Measurements from ENCODE around the gene DBI. TPM values are rescaled to one million over a fixed set of nuclear protein-coding genes. Genes with fewer than 3 reads are reported as not detected.
"Not testable (repeated sequence)": the region's sequence is repeated elsewhere in the genome, so short reads cannot be mapped to it uniquely, and the experiment has no call there.

DBI gene
- total RNA-seq, 1 experiment from 2014 or later = 214 TPM

DNA sequence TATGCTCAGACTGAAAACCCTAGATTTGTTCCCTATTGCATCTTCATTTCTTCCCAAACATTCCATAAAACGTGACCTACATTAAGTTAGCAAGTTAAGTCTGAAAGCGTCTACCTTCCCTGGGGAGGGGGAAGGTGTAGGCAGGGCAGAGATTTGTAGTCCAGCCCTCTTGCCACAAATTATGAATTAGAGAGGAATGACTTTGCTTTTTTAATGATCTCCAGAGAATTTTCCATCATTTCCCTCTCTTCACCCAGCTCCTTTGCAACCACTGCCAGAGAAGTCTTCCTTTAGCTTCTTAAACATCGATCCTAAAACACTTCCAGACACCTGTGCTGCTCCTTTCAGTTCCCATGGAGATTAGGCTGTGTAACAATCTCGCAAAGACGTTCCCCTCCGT lies 1.3 kb upstream of the DBI start:
- no peak for DNase-seq (ENCODE audit: low read depth)

DNA sequence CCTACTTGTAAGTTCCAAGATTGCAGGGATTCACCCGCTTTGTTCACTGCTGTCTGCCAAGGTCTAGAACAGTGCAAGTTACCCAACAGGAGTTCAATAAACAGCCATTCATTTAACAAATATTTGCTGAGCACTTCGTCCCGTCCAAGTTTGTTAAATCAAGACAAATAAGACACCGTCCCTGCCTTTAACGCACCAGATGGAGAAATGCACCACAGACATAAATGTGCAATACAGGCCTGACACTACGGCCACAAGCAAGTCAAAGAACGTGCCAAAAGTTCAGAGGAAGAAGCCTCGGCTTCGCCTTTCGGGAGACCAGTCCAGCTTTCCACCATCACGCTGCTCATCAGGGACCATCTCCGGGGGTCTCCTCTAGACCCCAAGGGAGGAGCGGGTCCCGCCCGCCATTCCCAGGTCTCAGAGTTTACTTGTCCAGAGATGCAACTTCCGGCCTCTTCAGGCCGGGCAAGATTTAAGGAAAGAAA lies 572 bp upstream of the DBI start:
- no peak for DNase-seq (ENCODE audit: low read depth)

- DNase-seq (ENCODE audit: low read depth) = peak; percentile 39
These were observed 809 bp downstream of the DBI start for GRCh38 chr2:119367472-119368099.

- DNase-seq (ENCODE audit: low read depth) = no peak
These were observed 3.1 kb downstream of the DBI start for GRCh38 chr2:119369845-119370244.

DNA sequence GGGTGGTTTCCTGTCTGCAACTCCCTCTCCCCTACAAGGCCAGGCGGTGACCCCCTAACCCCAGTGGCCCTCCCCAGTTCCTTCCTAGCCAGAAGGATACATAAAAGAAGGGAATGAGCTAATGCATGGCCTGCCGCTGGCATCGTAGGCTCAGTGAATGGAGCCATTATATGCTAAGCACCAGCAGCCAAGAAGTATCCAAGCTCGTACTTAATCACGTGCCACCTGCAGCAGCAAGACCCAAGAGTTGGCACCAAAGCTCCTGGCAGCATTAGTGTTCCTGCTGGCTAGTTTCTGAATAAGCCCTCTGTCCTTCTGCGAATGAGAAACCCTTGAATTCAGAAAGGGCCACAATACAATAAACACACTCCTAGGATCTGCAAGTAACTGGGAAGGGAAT lies 4.3 kb downstream of the DBI start:
- no peak for DNase-seq (ENCODE audit: low read depth)

GRCh38 chr2:119372778-119373568 lies 6.2 kb downstream of the DBI start:
- no peak for DNase-seq (ENCODE audit: low read depth)

DNA sequence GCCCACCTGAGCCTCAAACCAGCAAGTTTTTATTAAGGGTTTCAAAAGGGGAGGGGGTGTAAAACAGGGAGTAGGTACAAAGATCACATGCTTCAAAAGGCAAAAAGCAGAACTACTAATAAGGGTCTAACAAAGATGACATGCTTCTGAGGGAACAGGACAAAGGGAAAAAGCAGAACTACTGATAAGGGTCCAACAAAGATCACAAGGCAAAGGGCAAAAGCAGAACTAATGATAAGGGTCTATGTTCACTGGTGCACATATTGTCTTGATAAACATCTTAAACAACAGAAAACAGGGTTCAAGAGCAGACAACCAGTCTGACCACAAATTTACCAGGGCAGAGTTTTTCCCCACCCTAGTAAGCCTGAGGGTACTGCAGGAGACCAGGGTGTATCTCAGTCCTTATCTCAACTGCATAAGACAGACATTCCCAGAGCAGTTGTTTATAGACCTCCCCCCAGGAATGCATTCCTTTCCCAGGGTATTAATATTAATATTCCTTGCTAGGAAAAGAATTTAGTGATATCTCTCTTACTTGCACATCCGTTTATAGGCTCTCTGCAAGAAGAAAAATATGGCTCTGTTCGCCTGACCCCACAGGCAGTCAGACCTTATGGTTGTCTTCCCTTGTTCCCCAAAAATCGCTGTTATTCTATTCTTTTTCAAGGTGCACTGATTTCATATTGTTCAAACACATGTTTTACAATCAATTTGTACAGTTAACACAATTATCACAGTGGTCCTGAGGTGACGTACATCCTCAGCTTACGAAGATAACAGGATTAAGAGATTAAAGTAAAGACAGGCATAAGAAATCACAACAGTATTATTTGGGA lies 7.3 kb downstream of the DBI start:
- not testable (repeated sequence) for DNase-seq (ENCODE audit: low read depth)

DNA sequence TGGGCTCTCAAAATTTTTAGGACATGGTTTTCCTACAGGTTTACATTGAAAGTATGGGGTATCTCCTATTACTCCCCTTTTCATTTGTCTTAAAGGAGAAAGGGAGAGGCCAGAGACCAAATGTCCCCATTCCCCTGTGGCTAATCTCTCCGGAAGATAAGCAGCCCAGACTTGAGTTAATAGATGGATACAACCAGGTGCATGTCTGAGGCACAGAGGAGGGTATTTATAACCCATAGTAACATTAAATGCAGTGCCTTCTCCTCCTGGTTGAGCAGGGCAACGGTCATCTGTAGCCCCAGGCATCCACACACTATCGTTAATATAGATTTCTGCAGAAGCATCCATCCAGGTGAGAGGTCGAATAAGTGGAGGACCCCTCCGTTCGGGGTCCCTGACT lies 9.6 kb downstream of the DBI start:
- not testable (repeated sequence) for DNase-seq (ENCODE audit: low read depth)

DNA sequence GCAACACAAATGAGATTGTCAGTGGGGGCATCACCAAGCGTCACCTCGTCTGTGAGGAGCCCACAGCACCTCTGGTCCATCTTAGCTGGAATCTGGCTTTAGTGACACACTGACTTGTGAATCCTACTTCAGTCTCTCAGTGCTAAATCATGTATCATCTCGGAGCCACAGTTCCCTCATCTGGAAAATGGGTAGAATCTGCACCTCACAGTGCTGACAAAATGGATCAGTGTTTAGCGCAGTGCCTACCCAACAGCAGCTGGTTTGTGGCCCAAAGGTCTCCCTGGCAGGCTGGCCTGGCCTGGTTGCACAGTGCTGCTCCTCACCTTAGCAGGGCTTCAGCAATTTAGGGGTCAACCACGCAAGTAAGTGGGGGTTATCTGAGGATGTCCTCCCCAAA lies 10.0 kb downstream of the DBI start:
- no peak for DNase-seq (ENCODE audit: low read depth)

DNA sequence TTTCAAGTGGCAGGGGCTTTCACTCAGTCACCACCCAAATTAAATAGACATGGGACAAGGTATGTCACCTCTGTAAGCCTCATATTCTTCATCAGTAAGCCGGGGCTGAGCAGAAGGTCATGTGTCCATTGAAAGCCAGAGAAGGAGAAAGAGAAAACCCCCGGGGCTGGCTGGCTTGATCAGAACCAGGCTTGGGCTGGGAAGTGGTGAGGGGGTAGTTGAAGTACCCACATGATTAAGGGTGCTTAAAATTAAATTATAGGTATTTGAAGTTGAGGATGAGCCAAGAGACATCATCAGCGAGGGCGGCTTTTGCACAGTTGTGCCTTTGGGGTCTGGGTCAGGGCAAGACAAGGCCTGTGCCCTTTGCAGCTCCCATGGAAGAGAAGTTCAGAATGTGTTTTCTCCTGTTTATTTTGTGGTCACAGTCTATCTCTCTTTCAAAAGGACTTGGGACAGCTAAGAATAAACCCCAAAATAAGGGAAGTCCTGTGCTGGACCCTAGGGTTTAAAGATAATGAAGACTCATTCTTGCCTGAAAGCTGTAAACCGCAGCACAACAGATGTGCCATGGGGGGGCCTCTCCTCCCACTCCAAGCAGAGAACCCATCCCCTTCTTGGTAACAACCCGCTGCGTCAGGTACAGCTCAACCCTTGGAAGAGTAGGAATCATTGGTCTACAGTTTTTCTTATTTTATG lies 10.7 kb downstream of the DBI start:
- DNase-seq (ENCODE audit: low read depth) = no peak

- DNase-seq (ENCODE audit: low read depth) = no peak
These were observed 11.2 kb downstream of the DBI start for GRCh38 chr2:119377993-119378345.

DNA sequence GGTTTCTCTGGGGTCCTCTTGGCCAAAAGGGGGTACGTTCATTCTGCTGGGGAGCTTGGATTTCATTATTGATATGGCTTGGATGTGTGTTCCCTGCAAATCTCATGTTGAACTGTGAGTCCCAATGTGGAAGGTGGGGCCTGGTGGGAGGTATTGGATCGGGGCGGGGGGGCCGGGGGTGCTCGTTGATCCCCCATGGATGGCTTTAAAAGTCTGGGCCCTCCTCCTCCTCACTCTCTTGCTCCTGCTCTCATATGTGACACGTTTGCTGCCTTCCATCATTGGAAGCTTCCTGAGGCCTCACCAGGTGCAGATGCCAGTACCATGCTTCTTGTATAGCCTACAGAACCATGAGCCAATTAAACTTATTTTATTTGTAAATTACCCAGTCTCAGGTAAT lies 11.8 kb downstream of the DBI start:
- no peak for DNase-seq (ENCODE audit: low read depth)

DNA sequence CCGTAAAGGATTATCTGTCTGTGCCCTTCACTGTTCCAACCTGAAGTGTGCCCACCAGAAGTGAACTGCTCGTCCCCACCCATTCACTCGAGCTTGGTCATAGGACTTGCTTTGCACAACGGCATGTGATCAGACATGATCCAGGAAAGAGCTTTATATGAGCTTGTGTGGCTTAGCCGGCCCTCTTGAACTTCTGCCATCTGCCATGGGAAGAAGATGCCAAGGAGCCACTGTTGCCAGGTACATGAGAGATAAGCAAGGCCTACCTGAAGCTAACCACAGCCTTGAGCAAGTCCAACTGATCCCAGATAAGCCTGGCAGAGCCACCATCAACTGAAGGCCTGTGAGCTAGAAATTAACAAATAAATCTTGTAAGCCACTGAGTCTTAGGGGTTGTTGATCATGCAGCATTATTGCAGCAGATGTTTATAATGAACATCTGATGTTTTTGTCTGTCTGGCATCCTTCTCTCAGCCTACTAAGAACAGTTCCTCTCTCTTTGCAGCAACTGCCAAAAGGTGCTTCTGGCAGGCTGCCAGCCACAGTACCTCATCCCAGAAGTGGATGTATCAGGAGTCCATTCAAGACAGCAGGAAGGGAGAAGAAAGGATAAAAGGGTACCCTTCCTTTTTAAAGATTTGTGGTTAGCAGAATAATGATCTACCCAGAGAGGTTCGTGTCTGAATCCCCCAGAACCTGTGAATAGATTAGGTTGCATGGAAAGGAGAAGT lies 16.8 kb downstream of the DBI start:
- no peak for DNase-seq (ENCODE audit: low read depth)

DNA sequence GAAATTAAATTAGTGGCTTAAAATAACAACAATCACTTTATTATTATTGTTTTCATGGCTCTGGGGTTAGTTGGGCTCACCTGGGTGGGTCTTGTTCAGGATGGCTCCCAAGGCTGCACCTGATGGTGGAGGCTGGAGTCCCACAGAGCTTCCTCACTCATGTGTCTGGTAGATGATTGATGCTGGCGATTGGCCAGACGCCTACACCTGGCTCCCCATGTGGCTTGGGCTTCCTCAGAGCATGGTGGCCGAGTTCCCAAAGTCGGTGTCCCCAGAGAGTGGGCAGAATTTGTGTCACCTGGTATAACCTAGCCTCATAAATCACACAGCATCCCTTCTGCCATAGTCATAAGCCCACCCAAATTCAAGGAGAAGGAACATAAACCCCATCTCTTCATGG lies 18.2 kb downstream of the DBI start:
- no peak for DNase-seq (ENCODE audit: low read depth)

DNA sequence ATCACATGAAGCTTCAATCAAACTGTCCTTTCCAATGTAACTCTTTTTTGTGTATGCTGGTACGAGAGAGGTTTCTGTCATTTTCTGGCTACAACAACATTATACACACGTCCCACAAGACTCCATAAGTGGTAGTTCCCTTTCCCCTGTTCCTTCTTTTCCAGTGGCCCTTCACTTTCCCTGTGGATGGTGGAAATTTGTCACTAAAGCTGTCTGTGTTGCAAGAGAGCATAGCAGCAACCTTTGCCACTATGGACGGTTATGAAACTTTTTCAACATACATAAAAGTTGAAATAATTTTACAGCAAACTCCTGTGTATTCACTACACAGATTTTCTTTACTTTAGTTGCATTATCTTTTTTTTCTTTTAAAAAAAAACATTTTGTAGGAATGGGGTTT lies 18.7 kb downstream of the DBI start:
- DNase-seq (ENCODE audit: low read depth) = no peak

GRCh38 chr2:119387381-119388129 lies 20.8 kb downstream of the DBI start:
- DNase-seq (ENCODE audit: low read depth) = peak; percentile 84

- DNase-seq (ENCODE audit: low read depth) = peak; percentile 57
These were observed 23.0 kb downstream of the DBI start for GRCh38 chr2:119389615-119390306.

DNA sequence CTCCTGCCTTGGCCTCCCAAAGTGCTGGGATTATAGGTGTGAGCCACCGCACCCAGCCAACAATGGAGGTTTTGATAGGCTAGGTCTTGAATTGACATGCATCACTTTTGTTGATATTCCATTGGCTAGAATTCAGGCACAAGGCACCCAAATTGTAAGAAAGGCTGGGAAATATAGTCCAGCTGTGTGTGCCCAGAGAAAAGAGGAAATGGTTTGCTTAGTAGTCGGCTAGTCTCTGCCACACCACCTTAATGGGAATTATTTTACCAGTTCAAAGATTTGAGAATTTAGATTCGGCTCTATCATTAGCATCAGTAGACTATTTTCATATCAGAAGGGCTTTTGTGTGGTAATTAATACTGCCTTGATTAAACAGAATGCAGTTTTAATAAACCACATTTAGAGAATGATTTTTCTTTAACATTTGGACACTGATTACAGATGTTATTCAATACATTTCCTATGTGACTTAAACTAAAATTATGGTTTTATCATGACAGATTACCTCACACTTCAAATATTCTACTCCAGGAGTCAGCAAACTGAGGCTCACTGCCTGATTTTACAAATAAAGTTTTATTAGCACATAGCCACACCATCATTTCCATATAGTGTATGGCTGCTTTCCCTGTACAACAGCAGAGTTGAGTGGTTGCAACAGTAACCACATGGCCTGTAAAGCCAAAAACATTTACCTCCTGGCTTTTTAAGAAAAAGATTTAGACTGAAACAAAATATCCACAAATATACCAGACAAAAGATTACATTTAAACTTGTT lies 27.4 kb downstream of the DBI start:
- DNase-seq (ENCODE audit: low read depth) = no peak

DNA sequence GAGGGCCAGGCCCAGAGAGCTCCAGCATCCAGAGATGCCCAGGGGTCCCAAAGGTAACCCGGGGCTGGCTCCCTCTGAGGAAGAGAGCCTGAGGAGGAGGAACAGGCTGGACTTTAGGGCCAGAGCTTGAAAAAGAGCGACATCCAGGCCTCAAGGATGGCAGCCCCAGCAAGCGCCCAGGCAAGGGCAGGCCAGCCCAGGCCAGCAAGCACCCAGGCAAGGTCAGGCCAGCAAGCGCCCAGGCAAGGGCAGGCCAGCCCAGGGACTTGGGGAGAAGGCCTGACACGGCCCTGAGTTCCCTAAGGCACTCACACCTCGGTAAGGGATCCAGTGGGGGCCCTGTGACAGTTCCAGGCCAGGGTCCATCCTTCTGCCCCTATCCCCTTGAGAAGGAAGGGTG lies 30.4 kb downstream of the DBI start:
- no peak for DNase-seq (ENCODE audit: low read depth)

All from M059J (cell line).